Right atrium auricular region (tissue), 2 donors: Measurements from ENCODE around the gene UNC119. TPM values are rescaled to one million over a fixed set of nuclear protein-coding genes. Genes with fewer than 3 reads are reported as not detected.

Source experiments
- DNase-seq: peaks from one replicate; pipeline ENCODE4 v3.0.0-alpha.2; 2019; ENCODE audit warnings: low spot score
- H3K27ac ChIP-seq, 2 donors: fragments of 200-600 bp; sonication (generic); 1 replicate in 1 of 2; 2 replicates in 1 of 2; pipeline ENCODE4 v1.5.1; 2016 to 2019
- H3K27me3 ChIP-seq, 2 donors: fragments of 200-600 bp; sonication (generic); one replicate each; pipeline versions ENCODE4 v1.5.1 to v1.6.0; 2017 to 2019
- H3K36me3 ChIP-seq: fragments of 200-600 bp; sonication (generic); one replicate; pipeline ENCODE4 v1.5.1; 2016
- H3K4me1 ChIP-seq, 2 donors: fragments of 200-600 bp; sonication (generic); one replicate each; pipeline versions ENCODE4 v1.5.1 to v1.6.0; 2017 to 2019
- H3K4me3 ChIP-seq, 2 donors: fragments of 200-600 bp; sonication (generic); 1 replicate in 1 of 2; 2 replicates in 1 of 2; pipeline ENCODE4 v1.5.1; 2017 to 2019; ENCODE audit warnings: mild to moderate bottlenecking in 1 of 2, moderate library complexity in 1 of 2
- H3K9me3 ChIP-seq, 2 donors: fragments of 200-600 bp; sonication (generic); one replicate each; pipeline ENCODE4 v1.5.1; 2019
- CTCF ChIP-seq, 2 donors: fragments of 200-600 bp; sonication (generic); IDR thresholded peaks; one replicate each; pipeline ENCODE4 v1.5.1; 2019; ENCODE audit warnings: antibody characterized with exemption in 2 of 2
- total RNA-seq, 2 donors: library from RNA; depleted of rRNA; stranded (reverse); fragments of >200 nt; gene quantifications; one replicate each; pipeline ENCODE4 v1.1.0, GENCODE V29; 2016

UNC119 gene
- total RNA-seq, 2 donors from 2014 or later = 19.6 to 30.3 TPM

GRCh38 chr17:28538296-28538895 is 14.0 kb downstream of the UNC119 start:
- Histone ChIP-seq H3K4me3 (no peak overlapping the region), H3K27me3 (no peaks in the 10 kb centered on the region), H3K4me1 (no peaks in the 10 kb centered on the region), H3K36me3 (no peaks in the 10 kb centered on the region), H3K9me3 (no peaks in the 10 kb centered on the region), H3K27ac (no peak overlapping the region)
- no peak for DNase-seq
- TF ChIP-seq CTCF (IDR thresholded peaks at IDR 0.05) = no peak

- Histone ChIP-seq H3K9me3 (no peaks in the 10 kb centered on the region), H3K36me3 (no peaks in the 10 kb centered on the region), H3K4me3 (no peak overlapping the region), H3K4me1 (no peaks in the 10 kb centered on the region), H3K27ac (no peak overlapping the region), H3K27me3 (no peaks in the 10 kb centered on the region)
- no peak for TF ChIP-seq CTCF (IDR thresholded peaks at IDR 0.05)
- DNase-seq = no peak
Observed at GRCh38 chr17:28537219-28537610, 15.2 kb downstream of the UNC119 start.

DNA sequence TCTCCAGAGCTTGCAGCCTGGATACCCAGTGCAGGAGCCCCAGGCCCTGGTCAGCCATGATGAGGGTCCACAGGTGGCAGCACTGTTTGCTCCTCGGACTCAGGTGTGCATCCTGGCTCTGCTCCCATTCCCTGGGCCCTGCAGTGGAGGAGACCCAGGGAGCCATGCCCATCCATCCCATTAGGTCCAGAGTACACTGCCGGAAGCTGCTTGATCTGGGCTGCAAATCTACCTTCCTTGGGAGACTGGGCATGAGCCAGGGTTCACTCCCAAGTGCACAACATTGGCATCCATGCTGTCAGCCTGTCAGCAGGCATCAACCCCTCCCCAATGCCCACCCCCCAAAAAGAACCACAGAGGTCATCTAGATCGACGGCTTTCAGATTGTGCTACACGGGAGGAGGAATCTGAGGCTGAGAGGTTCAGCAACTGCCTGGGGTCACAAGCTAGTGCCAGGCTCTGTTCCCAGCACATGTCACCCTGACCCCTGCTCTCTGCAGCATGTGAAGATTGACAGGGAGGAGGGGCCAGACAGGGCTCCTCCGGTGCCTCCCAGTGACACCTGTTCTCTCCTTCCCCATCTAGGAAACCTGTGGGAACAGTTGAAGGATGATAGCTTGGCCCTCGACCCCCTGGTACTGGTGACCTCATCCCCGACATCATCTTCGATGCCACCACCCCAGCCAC is 15.7 kb downstream of the UNC119 start:
- H3K27ac ChIP-seq = no peak overlapping the region
- H3K9me3 ChIP-seq = no peaks in the 10 kb centered on the region
- TF ChIP-seq CTCF (IDR thresholded peaks at IDR 0.05) = no peak
- no peaks in the 10 kb centered on the region for H3K4me1 ChIP-seq
- no peak overlapping the region for H3K4me3 ChIP-seq
- no peaks in the 10 kb centered on the region for H3K36me3 ChIP-seq
- no peaks in the 10 kb centered on the region for H3K27me3 ChIP-seq
- no peak for DNase-seq

GRCh38 chr17:28534740-28535375 is 17.6 kb downstream of the UNC119 start:
- Histone ChIP-seq H3K9me3 (no peaks in the 10 kb centered on the region), H3K27me3 (no peaks in the 10 kb centered on the region)
- no peak for TF ChIP-seq CTCF (IDR thresholded peaks at IDR 0.05)

GRCh38 chr17:28533091-28533807 is 19.2 kb downstream of the UNC119 start:
- DNase-seq = no peak
- no peak for TF ChIP-seq CTCF (IDR thresholded peaks at IDR 0.05)
- H3K4me3 ChIP-seq = no peak overlapping the region

More at GRCh38 chr17:28534740-28535375, 17.6 kb downstream of the UNC119 start:
- no peak for DNase-seq
- H3K27ac ChIP-seq = no peak overlapping the region
- no peak overlapping the region for H3K4me3 ChIP-seq
- H3K4me1 ChIP-seq = no peaks in the 10 kb centered on the region
- H3K36me3 ChIP-seq = no peaks in the 10 kb centered on the region

More at GRCh38 chr17:28533091-28533807, 19.2 kb downstream of the UNC119 start:
- no peak overlapping the region for H3K27ac ChIP-seq
- no peaks in the 10 kb centered on the region for H3K36me3 ChIP-seq
- H3K9me3 ChIP-seq = no peaks in the 10 kb centered on the region
- no peaks in the 10 kb centered on the region for H3K27me3 ChIP-seq
- H3K4me1 ChIP-seq = no peaks in the 10 kb centered on the region
